ENCODE data around the gene B3GNT7. TPM values are rescaled to one million over a fixed set of nuclear protein-coding genes. Genes with fewer than 3 reads are reported as not detected.

B3GNT7 gene
- total RNA-seq, 1 experiment from 2014 or later: 83.3 TPM

DNA sequence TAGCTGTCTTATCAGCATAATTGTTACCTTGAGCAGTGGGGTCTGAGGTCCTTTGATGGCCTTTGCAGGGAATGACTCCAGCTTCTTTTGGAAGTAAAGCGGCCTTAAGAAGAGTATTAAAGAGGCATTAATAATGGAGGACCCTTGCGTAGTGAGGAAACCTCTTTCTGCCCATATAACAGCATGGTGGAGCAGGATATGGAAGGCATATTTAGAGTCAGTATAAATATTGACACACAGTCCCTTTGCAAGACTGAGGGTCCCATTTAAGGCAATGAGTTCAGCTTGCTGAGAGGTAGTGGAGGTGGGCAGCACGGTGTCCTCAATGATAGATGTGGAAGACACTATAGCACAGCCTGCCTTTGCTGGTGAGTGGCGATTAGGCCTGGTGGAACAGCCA lies 36.1 kb downstream of the B3GNT7 start:
- no peaks in the 10 kb centered on the region for H3K36me3 ChIP-seq (ENCODE audit: control insufficient read depth, insufficient read depth, low read length)
- ATAC-seq (no peak), DNase-seq (ENCODE audit: low read depth, low spot score) (no peak)
- H3K9me3 ChIP-seq (ENCODE audit: control insufficient read depth, insufficient read depth, low read depth, low read length): peaks cover 5% of the 10 kb centered on the region; the same call in 1 of the 2 replicates
- TF ChIP-seq, protein P1, sequence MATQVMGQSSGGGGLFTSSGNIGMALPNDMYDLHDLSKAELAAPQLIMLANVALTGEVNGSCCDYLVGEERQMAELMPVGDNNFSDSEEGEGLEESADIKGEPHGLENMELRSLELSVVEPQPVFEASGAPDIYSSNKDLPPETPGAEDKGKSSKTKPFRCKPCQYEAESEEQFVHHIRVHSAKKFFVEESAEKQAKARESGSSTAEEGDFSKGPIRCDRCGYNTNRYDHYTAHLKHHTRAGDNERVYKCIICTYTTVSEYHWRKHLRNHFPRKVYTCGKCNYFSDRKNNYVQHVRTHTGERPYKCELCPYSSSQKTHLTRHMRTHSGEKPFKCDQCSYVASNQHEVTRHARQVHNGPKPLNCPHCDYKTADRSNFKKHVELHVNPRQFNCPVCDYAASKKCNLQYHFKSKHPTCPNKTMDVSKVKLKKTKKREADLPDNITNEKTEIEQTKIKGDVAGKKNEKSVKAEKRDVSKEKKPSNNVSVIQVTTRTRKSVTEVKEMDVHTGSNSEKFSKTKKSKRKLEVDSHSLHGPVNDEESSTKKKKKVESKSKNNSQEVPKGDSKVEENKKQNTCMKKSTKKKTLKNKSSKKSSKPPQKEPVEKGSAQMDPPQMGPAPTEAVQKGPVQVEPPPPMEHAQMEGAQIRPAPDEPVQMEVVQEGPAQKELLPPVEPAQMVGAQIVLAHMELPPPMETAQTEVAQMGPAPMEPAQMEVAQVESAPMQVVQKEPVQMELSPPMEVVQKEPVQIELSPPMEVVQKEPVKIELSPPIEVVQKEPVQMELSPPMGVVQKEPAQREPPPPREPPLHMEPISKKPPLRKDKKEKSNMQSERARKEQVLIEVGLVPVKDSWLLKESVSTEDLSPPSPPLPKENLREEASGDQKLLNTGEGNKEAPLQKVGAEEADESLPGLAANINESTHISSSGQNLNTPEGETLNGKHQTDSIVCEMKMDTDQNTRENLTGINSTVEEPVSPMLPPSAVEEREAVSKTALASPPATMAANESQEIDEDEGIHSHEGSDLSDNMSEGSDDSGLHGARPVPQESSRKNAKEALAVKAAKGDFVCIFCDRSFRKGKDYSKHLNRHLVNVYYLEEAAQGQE (IDR thresholded peaks at IDR 0.05; ENCODE audit: insufficient read depth in 1 of 2, low read depth in 2 of 2, low read length in 1 of 2): no peak
- TF ChIP-seq CTCF (IDR thresholded peaks at IDR 0.05) (no peak), SIN3A (IDR thresholded peaks at IDR 0.05; ENCODE audit: borderline replicate concordance, insufficient read depth, low read depth, low read length) (no peak), POLR2AphosphoS5 (IDR thresholded peaks at IDR 0.05; ENCODE audit: low read depth, low read length) (no peak), TCF7L2 (IDR thresholded peaks at IDR 0.05; ENCODE audit: low read depth, low read length) (no peak)
- no TSS peak for BruUV-seq (replicated peaks)
- ChIA-PET POLR2A (no interaction called here), CTCF (interaction anchor here (0.6 kb wide), 1 partner anchor 185 kb away, joined by 3 read pairs; no protein-coding TSS in a partner anchor)
- H3K4me1 ChIP-seq (ENCODE audit: control insufficient read depth, insufficient read depth, low read length): no peaks in the 10 kb centered on the region
- H3K27ac ChIP-seq (ENCODE audit: low read length): no peak overlapping the region
- in situ Hi-C loops (cut with HindIII; ENCODE audit: low pct_unique_long_range_greater_than_20kb, low sequenced_read_pairs) (no loop called here), intact Hi-C loops (cut with micrococcal nuclease; ENCODE audit: unreplicated experiment) (no loop called here)
- no peak overlapping the region for H3K4me3 ChIP-seq (ENCODE audit: low read depth in 2 of 2, low read length in 2 of 2)
- H3K27me3 ChIP-seq (ENCODE audit: control insufficient read depth, insufficient read depth, low read length): no peaks in the 10 kb centered on the region

DNA sequence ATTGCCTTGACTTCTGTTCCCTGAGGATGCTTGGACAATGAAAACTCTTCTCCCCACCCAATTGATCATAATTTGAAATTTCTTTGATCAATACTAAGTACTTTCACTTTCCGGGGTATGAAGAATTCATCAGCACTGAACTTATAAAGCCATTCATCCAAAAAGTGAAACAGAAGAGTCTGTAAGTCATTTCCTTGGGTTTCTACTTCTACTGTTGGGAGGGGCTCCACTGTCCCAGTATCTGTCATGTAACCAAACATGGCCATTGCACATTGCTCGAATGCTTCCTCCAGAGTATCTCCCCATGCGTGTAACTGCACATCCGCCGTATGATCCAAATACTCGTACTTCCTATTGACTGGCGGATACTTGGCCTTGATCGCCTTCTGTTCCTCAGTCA lies 38.5 kb downstream of the B3GNT7 start:
- ChIA-PET POLR2A (no interaction called here), CTCF (no interaction called here)
- no peak for ATAC-seq
- H3K27ac ChIP-seq (ENCODE audit: low read length): no peak overlapping the region
- BruUV-seq (replicated peaks): no TSS peak
- H3K9me3 ChIP-seq (ENCODE audit: control insufficient read depth, insufficient read depth, low read depth, low read length): peaks cover 5% of the 10 kb centered on the region; the same call in 1 of the 2 replicates
- TF ChIP-seq, protein P1 (IDR thresholded peaks at IDR 0.05; ENCODE audit: insufficient read depth in 1 of 2, low read depth in 2 of 2, low read length in 1 of 2): no peak
- TF ChIP-seq POLR2AphosphoS5 (IDR thresholded peaks at IDR 0.05; ENCODE audit: low read depth, low read length) (no peak), TCF7L2 (IDR thresholded peaks at IDR 0.05; ENCODE audit: low read depth, low read length) (no peak), CTCF (IDR thresholded peaks at IDR 0.05) (no peak)
- no peak for DNase-seq (ENCODE audit: low read depth, low spot score)
- H3K27me3 ChIP-seq (ENCODE audit: control insufficient read depth, insufficient read depth, low read length): no peaks in the 10 kb centered on the region
- in situ Hi-C loops (cut with HindIII; ENCODE audit: low pct_unique_long_range_greater_than_20kb, low sequenced_read_pairs): no loop called here
- H3K36me3 ChIP-seq (ENCODE audit: control insufficient read depth, insufficient read depth, low read length): no peaks in the 10 kb centered on the region
- H3K4me1 ChIP-seq (ENCODE audit: control insufficient read depth, insufficient read depth, low read length): no peaks in the 10 kb centered on the region
- intact Hi-C loops (cut with micrococcal nuclease; ENCODE audit: unreplicated experiment): no loop called here
- no peak overlapping the region for H3K4me3 ChIP-seq (ENCODE audit: low read depth in 2 of 2, low read length in 2 of 2)

Measured in Panc1 (cell line).